ENCODE data around the gene ABHD8. TPM values are rescaled to one million over a fixed set of nuclear protein-coding genes. Genes with fewer than 3 reads are reported as not detected.
A peak's percentile ranks its signal among the peaks of the same experiment; 100 is the strongest.

ABHD8 gene
- polyA plus RNA-seq, 3 donors: 11.3 to 14.9 (median 12.5) TPM

DNA sequence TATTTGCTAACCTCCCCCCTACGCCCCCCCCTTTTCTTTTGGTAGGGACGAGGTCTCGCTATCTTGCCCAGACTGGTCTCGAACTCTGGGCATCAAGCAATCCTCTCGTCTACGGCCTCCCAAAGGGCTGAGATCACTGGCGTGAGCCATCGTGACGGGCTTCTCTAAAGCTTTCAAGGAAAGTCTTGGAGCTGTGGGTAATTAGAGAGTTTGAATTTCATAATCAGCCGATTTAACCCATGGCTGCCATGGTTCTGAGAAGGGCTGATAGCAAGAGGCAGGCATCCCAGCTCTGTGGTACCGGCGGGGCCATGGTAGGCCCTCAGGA, 679 bp upstream of the ABHD8 start:
- no peak overlapping the region for H3K9ac ChIP-seq (ENCODE audit: insufficient read depth, low read length, poor library complexity, severe bottlenecking)

GRCh38 chr19:17302391-17303166, 646 bp downstream of the ABHD8 start:
- H3K36me3 Mint-ChIP-seq: peaks cover 12 to 32% of the 10 kb centered on the region in 2 donors
- H3K4me3 Mint-ChIP-seq: peak overlapping the region; percentile 83 to 88
- Histone ChIP-seq H3K4me2 (replicated peaks; ENCODE audit: extremely low read depth, low read length, poor library complexity, severe bottlenecking) (peak overlapping the region; percentile 97), H3K4me3 (replicated peaks in 1 of 3; ENCODE audit: low read depth in 2 of 3, low read length in 3 of 3) (peak overlapping the region; percentile 63 to 81 (median 80)), H3K9me3 (replicated peaks in 1 of 2; ENCODE audit: control insufficient read depth in 1 of 2, insufficient read depth in 1 of 2, low read length in 2 of 2) (peaks cover 6 to 11% of the 10 kb centered on the region in 2 donors), H3K4me1 (ENCODE audit: control insufficient read depth in 1 of 2, insufficient read depth in 2 of 2, low read length in 2 of 2) (peaks cover 42 to 46% of the 10 kb centered on the region in 2 donors), H2AFZ (ENCODE audit: insufficient read depth, low read depth, low read length, poor library complexity, severe bottlenecking) (peak overlapping the region; percentile 84), H3K9ac (ENCODE audit: insufficient read depth, low read length, poor library complexity, severe bottlenecking) (peak overlapping the region; percentile 65), H4K20me1 (ENCODE audit: insufficient read depth, low read length) (peaks cover 18% of the 10 kb centered on the region), H3K27ac (ENCODE audit: low read depth in 1 of 2, low read length in 2 of 2) (peak overlapping the region; percentile 33 to 55), H3K27me3 (ENCODE audit: control insufficient read depth in 2 of 2, insufficient read depth in 2 of 2, low read length in 2 of 2) (no peaks in the 10 kb centered on the region), H3K79me2 (ENCODE audit: insufficient read depth, low read length) (peaks cover 49% of the 10 kb centered on the region), H3K36me3 (replicated peaks in 1 of 2; ENCODE audit: control insufficient read depth in 1 of 2, insufficient read depth in 2 of 2, low read length in 2 of 2) (peaks cover 2 to 13% of the 10 kb centered on the region in 2 donors)
- intact Hi-C loops (cut with micrococcal nuclease): loop anchor here in 1 of 2 donors (5.0 kb wide), 1 partner anchor 35 kb away; the partner anchor contains the start of gene GTPBP3
- WGBS (ENCODE audit: insufficient coverage): under 1% methylated on average over 26 of the region's 29 CpGs
- peak overlapping the region; percentile 42 to 78 (median 63) for H3K27ac Mint-ChIP-seq
- DNase-seq: peak; percentile 42 to 72 (median 69)
- H3K4me1 Mint-ChIP-seq: peaks cover 31% of the 10 kb centered on the region
- H3K27me3 Mint-ChIP-seq (ENCODE audit: low read depth in 3 of 3): no peaks in the 10 kb centered on the region
- TF ChIP-seq, protein P1, sequence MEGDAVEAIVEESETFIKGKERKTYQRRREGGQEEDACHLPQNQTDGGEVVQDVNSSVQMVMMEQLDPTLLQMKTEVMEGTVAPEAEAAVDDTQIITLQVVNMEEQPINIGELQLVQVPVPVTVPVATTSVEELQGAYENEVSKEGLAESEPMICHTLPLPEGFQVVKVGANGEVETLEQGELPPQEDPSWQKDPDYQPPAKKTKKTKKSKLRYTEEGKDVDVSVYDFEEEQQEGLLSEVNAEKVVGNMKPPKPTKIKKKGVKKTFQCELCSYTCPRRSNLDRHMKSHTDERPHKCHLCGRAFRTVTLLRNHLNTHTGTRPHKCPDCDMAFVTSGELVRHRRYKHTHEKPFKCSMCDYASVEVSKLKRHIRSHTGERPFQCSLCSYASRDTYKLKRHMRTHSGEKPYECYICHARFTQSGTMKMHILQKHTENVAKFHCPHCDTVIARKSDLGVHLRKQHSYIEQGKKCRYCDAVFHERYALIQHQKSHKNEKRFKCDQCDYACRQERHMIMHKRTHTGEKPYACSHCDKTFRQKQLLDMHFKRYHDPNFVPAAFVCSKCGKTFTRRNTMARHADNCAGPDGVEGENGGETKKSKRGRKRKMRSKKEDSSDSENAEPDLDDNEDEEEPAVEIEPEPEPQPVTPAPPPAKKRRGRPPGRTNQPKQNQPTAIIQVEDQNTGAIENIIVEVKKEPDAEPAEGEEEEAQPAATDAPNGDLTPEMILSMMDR (IDR thresholded peaks at IDR 0.05): no peak
- H3K9me3 Mint-ChIP-seq: peaks cover 4 to 13% (median 11%) of the 10 kb centered on the region in 7 donors

More for the DNA sequence above, 679 bp upstream of the ABHD8 start:
- peaks cover 6 to 19% of the 10 kb centered on the region in 2 donors for H3K36me3 Mint-ChIP-seq
- H3K4me2 ChIP-seq (replicated peaks; ENCODE audit: extremely low read depth, low read length, poor library complexity, severe bottlenecking): peak overlapping the region; percentile 97
- intact Hi-C loops (cut with micrococcal nuclease): loop anchor here in 1 of 2 donors (2.0 to 5.0 kb wide), 2 partner anchors 33 to 37 kb away; partner anchors contain the start of genes BABAM1 and GTPBP3
- H3K4me3 Mint-ChIP-seq: peak overlapping the region in 1 of 2 donors; percentile 50
- H3K4me3 ChIP-seq (replicated peaks in 1 of 3; ENCODE audit: low read depth in 2 of 3, low read length in 3 of 3): peak overlapping the region in 1 of 3 experiments; percentile 81
- no peak overlapping the region for H2AFZ ChIP-seq (ENCODE audit: insufficient read depth, low read depth, low read length, poor library complexity, severe bottlenecking)
- peaks cover 0 to 3% (median 0%) of the 10 kb centered on the region in 3 donors for H3K27me3 Mint-ChIP-seq (ENCODE audit: low read depth in 3 of 3)
- H3K27ac ChIP-seq (ENCODE audit: low read depth in 1 of 2, low read length in 2 of 2): no peak overlapping the region
- H3K4me1 ChIP-seq (ENCODE audit: control insufficient read depth in 1 of 2, insufficient read depth in 2 of 2, low read length in 2 of 2): peaks cover 42 to 48% of the 10 kb centered on the region in 2 donors
- H3K4me1 Mint-ChIP-seq: peaks cover 33% of the 10 kb centered on the region
- peaks cover 0 to 3% (median 0%) of the 10 kb centered on the region in 7 donors for H3K9me3 Mint-ChIP-seq
- H4K20me1 ChIP-seq (ENCODE audit: insufficient read depth, low read length): peaks cover 18% of the 10 kb centered on the region
- H3K9me3 ChIP-seq (replicated peaks in 1 of 2; ENCODE audit: control insufficient read depth in 1 of 2, insufficient read depth in 1 of 2, low read length in 2 of 2): no peaks in the 10 kb centered on the region
- DNase-seq: no peak
- 86% methylated on average over 11 of the region's 12 CpGs for WGBS (ENCODE audit: insufficient coverage)
- H3K27me3 ChIP-seq (ENCODE audit: control insufficient read depth in 2 of 2, insufficient read depth in 2 of 2, low read length in 2 of 2): no peaks in the 10 kb centered on the region
- H3K27ac Mint-ChIP-seq: peak overlapping the region in 2 of 7 donors; percentile 77 to 79
- H3K36me3 ChIP-seq (replicated peaks in 1 of 2; ENCODE audit: control insufficient read depth in 1 of 2, insufficient read depth in 2 of 2, low read length in 2 of 2): peaks cover 2% of the 10 kb centered on the region in 2 donors
- peaks cover 41% of the 10 kb centered on the region for H3K79me2 ChIP-seq (ENCODE audit: insufficient read depth, low read length)
- TF ChIP-seq, protein P1 (IDR thresholded peaks at IDR 0.05): no peak
